Thyroid gland (tissue), 4 donors: ENCODE results near the gene CORO1C. TPM values are rescaled to one million over a fixed set of nuclear protein-coding genes. Genes with fewer than 3 reads are reported as not detected.

Source experiments
- DNase-seq, 2 donors: peaks; one replicate each; pipeline ENCODE4 v3.0.0-alpha.2; 2019
- H3K27ac ChIP-seq, 3 donors: fragments of 200-600 bp; sonication (generic); 1 replicate in 2 of 3; 2 replicates in 1 of 3; pipeline ENCODE4 v1.5.1; 2016 to 2019; ENCODE audit warnings: mild to moderate bottlenecking in 1 of 3, moderate library complexity in 1 of 3
- H3K27me3 ChIP-seq: fragments of 200-600 bp; sonication (generic); one replicate; pipeline ENCODE4 v1.5.1; 2019
- H3K36me3 ChIP-seq, 2 donors: fragments of 200-600 bp; sonication (generic); one replicate each; pipeline ENCODE4 v1.5.1; 2016 to 2019
- H3K4me1 ChIP-seq, 2 donors: fragments of 200-600 bp; sonication (generic); one replicate each; pipeline ENCODE4 v1.5.1; 2017 to 2019
- H3K4me3 ChIP-seq, 3 donors: fragments of 200-600 bp; sonication (generic); replicated peaks in 1 of 3; 1 replicate in 2 of 3; 2 replicates in 1 of 3; pipeline ENCODE4 v1.5.1; 2016; ENCODE audit warnings: mild to moderate bottlenecking in 1 of 3
- H3K9me3 ChIP-seq: fragments of 200-600 bp; sonication (generic); one replicate; pipeline ENCODE4 v1.5.1; 2017
- POLR2A ChIP-seq, 2 donors: fragments of 450-650 bp; IDR thresholded peaks; one replicate each; pipeline ENCODE4 v1.6.1; 2017; ENCODE audit warnings: antibody characterized with exemption in 2 of 2, mild to moderate bottlenecking in 2 of 2, moderate library complexity in 1 of 2
- WGBS, 2 donors: methylation state at CpG; one replicate each; pipeline ENCODE4 v1.1.5; 2017; 5-methylcytosine and 5-hydroxymethylcytosine counted together
- intact Hi-C: fragments of 100-400 bp; cut with DNase I; formaldehyde crosslinking; loops from one replicate; pipeline ENCODE4 v1.15.1; 2023
- total RNA-seq, 4 donors: library from RNA; depleted of rRNA; stranded (reverse); fragments of >200 nt; gene quantifications; one replicate each; pipeline ENCODE4 v1.2.3, GENCODE V29; 2016
- TF ChIP-seq, protein P1 (sequence below), 6 experiments: fragments of 200-600 bp in 3 of 6; fragments of 450-650 bp in 3 of 6; sonication (generic) in 3 of 6; IDR thresholded peaks; one replicate each; pipeline ENCODE4 v1.5.1; 2016 to 2019; ENCODE audit warnings: antibody characterized with exemption in 6 of 6, mild to moderate bottlenecking in 2 of 6, inconsistent platforms in 1 of 6, moderate library complexity in 1 of 6

The CORO1C gene
- total RNA-seq, 4 donors from 2014 or later, result 22.0 to 63.6 (median 30.1) TPM

DNA sequence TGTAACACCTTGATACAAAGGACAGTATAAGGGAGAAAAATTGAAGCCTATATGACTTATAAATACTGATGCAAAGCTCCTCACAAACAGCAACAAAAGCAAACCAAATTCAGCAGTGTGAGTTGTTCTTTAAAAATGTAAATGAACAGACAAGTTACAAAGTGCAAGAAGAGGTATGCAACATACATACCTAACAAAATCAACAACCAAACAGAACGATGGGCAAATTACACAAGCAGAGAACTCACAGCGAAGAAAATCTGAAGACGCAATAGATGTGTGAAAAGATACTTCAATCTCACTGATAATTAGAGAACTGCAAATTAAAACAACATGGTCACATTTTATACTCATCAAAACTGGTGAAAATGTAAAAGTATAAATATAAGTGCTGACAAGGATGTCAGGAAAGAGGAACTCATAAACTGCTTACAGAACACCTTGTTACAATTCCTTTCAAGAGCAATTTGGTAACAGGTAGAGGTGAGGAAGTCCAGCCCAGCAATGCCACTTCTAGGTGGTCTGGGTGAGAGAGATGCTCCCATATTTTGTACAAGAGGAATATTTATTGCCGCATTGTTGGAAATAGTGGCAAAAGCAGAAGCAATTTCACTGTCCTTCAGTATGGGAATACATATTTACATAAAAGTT, 47.3 kb downstream of the CORO1C start:
- 86 to 89% methylated on average over 4 of the region's 4 CpGs for WGBS, 2 donors
- Histone ChIP-seq H3K27me3 (no peaks in the 10 kb centered on the region), H3K4me1 (peaks cover 14 to 26% of the 10 kb centered on the region in 2 donors), H3K27ac (no peak overlapping the region), H3K4me3 (no peak overlapping the region), H3K9me3 (no peaks in the 10 kb centered on the region), H3K36me3 (no peaks in the 10 kb centered on the region)
- intact Hi-C loops, result no loop called here
- DNase-seq, result no peak
- TF ChIP-seq, protein P1, sequence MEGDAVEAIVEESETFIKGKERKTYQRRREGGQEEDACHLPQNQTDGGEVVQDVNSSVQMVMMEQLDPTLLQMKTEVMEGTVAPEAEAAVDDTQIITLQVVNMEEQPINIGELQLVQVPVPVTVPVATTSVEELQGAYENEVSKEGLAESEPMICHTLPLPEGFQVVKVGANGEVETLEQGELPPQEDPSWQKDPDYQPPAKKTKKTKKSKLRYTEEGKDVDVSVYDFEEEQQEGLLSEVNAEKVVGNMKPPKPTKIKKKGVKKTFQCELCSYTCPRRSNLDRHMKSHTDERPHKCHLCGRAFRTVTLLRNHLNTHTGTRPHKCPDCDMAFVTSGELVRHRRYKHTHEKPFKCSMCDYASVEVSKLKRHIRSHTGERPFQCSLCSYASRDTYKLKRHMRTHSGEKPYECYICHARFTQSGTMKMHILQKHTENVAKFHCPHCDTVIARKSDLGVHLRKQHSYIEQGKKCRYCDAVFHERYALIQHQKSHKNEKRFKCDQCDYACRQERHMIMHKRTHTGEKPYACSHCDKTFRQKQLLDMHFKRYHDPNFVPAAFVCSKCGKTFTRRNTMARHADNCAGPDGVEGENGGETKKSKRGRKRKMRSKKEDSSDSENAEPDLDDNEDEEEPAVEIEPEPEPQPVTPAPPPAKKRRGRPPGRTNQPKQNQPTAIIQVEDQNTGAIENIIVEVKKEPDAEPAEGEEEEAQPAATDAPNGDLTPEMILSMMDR (IDR thresholded peaks at IDR 0.05), result no peak
- TF ChIP-seq POLR2A (IDR thresholded peaks at IDR 0.05), result no peak

DNA sequence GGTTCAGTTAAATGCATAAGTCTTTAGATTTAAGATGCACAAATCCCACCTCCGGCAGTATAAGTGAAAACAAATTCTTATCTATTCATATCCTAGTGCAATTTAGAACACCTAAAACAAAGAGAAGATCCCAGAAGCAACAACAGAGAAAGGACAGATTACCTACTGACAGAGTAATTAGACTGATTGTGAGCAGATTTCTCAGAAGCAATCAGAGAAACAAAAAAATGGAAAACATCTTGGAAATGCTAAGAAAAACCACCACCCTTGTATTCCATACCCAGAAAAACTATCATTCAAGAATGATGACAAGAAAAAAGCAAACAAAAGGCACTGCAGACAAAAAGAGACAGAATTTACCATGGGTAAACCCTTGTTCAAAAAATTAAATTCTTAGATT, 50.0 kb downstream of the CORO1C start:
- Histone ChIP-seq H3K36me3 (peaks cover 0 to 3% of the 10 kb centered on the region in 2 donors), H3K27ac (no peak overlapping the region), H3K27me3 (no peaks in the 10 kb centered on the region), H3K9me3 (no peaks in the 10 kb centered on the region), H3K4me1 (peaks cover 14 to 18% of the 10 kb centered on the region in 2 donors), H3K4me3 (no peak overlapping the region)
- WGBS, 2 donors, result 96 to 98% methylated on average over 1 of the region's 1 CpG
- no peak for DNase-seq
- intact Hi-C loops, result no loop called here
- TF ChIP-seq, protein P1 (IDR thresholded peaks at IDR 0.05), result no peak
- TF ChIP-seq POLR2A (IDR thresholded peaks at IDR 0.05), result no peak

DNA sequence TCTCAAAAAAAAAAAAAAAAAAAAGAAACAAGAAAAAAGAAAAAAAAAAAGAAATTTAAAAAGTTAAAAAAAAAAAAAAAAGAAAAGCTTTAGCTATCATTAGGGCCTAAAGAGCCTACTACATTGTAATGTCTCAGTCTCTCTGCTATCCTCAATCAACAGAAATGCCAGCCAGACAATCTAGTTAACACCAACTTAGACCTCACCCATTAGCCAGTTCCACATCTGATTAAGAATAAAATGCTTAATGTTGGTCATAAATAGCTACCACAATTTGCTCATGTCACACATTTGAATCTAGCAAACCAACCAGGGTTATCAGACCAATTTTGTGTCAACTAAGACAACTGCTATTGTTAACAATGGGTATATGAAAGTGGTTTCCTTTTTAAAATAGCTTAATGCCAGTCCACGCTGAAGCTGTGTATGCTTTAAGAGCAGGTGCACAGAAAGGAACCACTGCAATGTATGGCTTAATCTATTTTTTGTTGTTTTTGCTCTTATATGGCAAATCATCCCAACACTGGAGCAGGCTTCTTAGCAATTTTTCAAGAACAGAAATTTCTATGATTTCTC, 52.1 kb downstream of the CORO1C start:
- Histone ChIP-seq H3K27ac (no peak overlapping the region), H3K9me3 (no peaks in the 10 kb centered on the region), H3K4me3 (no peak overlapping the region), H3K36me3 (peaks cover 0 to 3% of the 10 kb centered on the region in 2 donors), H3K27me3 (no peaks in the 10 kb centered on the region), H3K4me1 (no peaks in the 10 kb centered on the region)
- TF ChIP-seq, protein P1 (IDR thresholded peaks at IDR 0.05), result no peak
- no peak for TF ChIP-seq POLR2A (IDR thresholded peaks at IDR 0.05)
- DNase-seq, result no peak
- intact Hi-C loops, result no loop called here
- WGBS, 2 donors, result 90 to 96% methylated on average over 1 of the region's 1 CpG

DNA sequence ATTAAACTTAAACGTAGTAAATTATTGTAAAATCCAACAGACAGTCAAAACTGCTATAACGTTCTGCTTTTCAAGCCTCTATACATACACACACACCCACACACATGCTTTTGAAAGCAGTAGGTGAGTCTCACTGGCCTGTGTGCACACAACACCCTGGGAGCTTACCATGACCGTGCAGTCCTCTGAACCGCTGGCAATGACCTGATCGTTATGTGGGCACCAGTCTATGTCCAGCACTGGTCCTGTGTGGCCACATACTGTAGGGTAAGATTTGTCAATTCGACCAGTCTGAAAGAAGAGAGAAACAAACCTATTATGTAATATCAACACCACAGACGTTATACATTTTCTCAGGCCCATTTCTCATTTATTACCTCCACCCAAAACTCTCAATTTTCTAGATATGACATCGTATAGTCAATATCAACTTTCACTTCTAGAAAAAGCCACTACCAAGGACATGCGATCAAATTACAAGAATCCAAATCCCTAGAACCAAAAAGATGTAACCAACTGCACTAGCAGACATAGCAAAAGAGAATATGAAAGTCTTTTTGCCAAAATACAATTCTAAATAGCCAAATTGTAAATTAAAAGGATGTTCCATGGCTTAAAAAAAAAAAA, 53.1 kb downstream of the CORO1C start:
- WGBS, 2 donors, result 88% methylated on average over 9 of the region's 9 CpGs
- Histone ChIP-seq H3K9me3 (no peaks in the 10 kb centered on the region), H3K27ac (no peak overlapping the region), H3K4me3 (no peak overlapping the region), H3K4me1 (no peaks in the 10 kb centered on the region), H3K27me3 (no peaks in the 10 kb centered on the region), H3K36me3 (peaks cover 0 to 3% of the 10 kb centered on the region in 2 donors)
- intact Hi-C loops, result no loop called here
- peak in 1 of 2 donors; percentile 8 for DNase-seq
- TF ChIP-seq, protein P1 (IDR thresholded peaks at IDR 0.05), result no peak
- TF ChIP-seq POLR2A (IDR thresholded peaks at IDR 0.05), result no peak

DNA sequence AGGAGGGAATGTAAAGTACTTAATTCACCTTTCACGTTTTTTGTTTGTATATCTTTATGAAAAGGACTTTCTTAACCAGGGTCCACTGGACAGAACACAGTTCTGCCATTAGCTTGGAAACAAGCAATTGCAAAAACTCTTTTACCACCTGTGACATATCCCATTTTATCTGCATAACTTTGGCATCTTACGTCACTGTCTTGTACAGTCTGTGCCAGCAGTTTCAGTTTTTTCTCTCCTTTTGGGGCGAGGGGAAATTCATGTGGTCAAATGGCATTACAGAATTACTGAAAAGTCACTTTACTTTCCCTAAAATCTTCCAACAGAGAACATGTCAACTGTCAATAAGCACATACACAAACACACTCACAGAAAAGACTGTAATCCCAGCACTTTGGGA, 53.9 kb downstream of the CORO1C start:
- H3K27ac ChIP-seq, result no peak overlapping the region
- no peak for DNase-seq
- H3K4me3 ChIP-seq, result no peak overlapping the region
- H3K9me3 ChIP-seq, result no peaks in the 10 kb centered on the region
- intact Hi-C loops, result no loop called here
- no peaks in the 10 kb centered on the region for H3K4me1 ChIP-seq
- peaks cover 0 to 3% of the 10 kb centered on the region in 2 donors for H3K36me3 ChIP-seq
- WGBS, 2 donors, result 87 to 89% methylated on average over 3 of the region's 3 CpGs
- H3K27me3 ChIP-seq, result no peaks in the 10 kb centered on the region
- TF ChIP-seq, protein P1 (IDR thresholded peaks at IDR 0.05), result no peak
- TF ChIP-seq POLR2A (IDR thresholded peaks at IDR 0.05), result no peak
